ENCODE measurements around the gene ZNF593OS. TPM values are rescaled to one million over a fixed set of nuclear protein-coding genes. Genes with fewer than 3 reads are reported as not detected.

ZNF593OS gene
- total RNA-seq, 2 experiments from 2014 or later: not detected

- peaks cover 17% of the 10 kb centered on the region for H3K4me1 ChIP-seq (ENCODE audit: insufficient read depth, low read length)
- peak overlapping the region; percentile 86 for H3K27ac Mint-ChIP-seq
- no peaks in the 10 kb centered on the region for H3K9me3 Mint-ChIP-seq
- no peak overlapping the region for H3K27ac ChIP-seq (ENCODE audit: low read depth in 1 of 2, low read length in 2 of 2)
- no peaks in the 10 kb centered on the region for H3K27me3 ChIP-seq (ENCODE audit: control insufficient read depth in 1 of 2, insufficient read depth in 2 of 2, low read length in 2 of 2)
- intact Hi-C loops (cut with DNase I, micrococcal nuclease): loop anchor here in 1 of 2 experiments (1.0 kb wide), 1 partner anchor 13 kb away; no protein-coding TSS in a partner anchor
- no peak for DNase-seq
- TF ChIP-seq, protein P1, sequence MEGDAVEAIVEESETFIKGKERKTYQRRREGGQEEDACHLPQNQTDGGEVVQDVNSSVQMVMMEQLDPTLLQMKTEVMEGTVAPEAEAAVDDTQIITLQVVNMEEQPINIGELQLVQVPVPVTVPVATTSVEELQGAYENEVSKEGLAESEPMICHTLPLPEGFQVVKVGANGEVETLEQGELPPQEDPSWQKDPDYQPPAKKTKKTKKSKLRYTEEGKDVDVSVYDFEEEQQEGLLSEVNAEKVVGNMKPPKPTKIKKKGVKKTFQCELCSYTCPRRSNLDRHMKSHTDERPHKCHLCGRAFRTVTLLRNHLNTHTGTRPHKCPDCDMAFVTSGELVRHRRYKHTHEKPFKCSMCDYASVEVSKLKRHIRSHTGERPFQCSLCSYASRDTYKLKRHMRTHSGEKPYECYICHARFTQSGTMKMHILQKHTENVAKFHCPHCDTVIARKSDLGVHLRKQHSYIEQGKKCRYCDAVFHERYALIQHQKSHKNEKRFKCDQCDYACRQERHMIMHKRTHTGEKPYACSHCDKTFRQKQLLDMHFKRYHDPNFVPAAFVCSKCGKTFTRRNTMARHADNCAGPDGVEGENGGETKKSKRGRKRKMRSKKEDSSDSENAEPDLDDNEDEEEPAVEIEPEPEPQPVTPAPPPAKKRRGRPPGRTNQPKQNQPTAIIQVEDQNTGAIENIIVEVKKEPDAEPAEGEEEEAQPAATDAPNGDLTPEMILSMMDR (IDR thresholded peaks at IDR 0.05): no peak
- H3K36me3 ChIP-seq (ENCODE audit: insufficient read depth, low read length): peaks cover 8% of the 10 kb centered on the region
- peaks cover 43% of the 10 kb centered on the region for H3K36me3 Mint-ChIP-seq (ENCODE audit: low read depth)
- POLR2A ChIA-PET: interaction anchor here (0.7 to 3.2 kb wide), 8 partner anchors 13 to 306 kb away, joined by 3 to 67 read pairs (median 14); partner anchors contain the start of genes DHDDS, PDIK1L and ZNF593
- H3K4me3 ChIP-seq (ENCODE audit: low read length): no peak overlapping the region
- no peak for ATAC-seq (ENCODE audit: poor library complexity)
- H3K4me1 Mint-ChIP-seq (ENCODE audit: low read depth): peaks cover 52% of the 10 kb centered on the region
- CTCF ChIA-PET: interaction anchor here (1.3 to 7.7 kb wide), 3 partner anchors 20 to 230 kb away, joined by 4 to 41 read pairs (median 5); partner anchors contain the start of gene CEP85
- no peaks in the 10 kb centered on the region for H3K9me3 ChIP-seq (ENCODE audit: control insufficient read depth in 1 of 2, insufficient read depth in 1 of 2, low read length in 2 of 2)
- H3K27me3 Mint-ChIP-seq: no peaks in the 10 kb centered on the region
- no peak overlapping the region for H3K4me3 Mint-ChIP-seq
Observed at GRCh38 chr1:26125382-26125781, 46.2 kb downstream of the ZNF593OS start.

- ATAC-seq (ENCODE audit: poor library complexity) (no peak), DNase-seq (no peak)
- Mint-ChIP-seq H3K4me3 (peak overlapping the region; percentile 45), H3K27ac (peak overlapping the region; percentile 86), H3K4me1 (ENCODE audit: low read depth) (peaks cover 59% of the 10 kb centered on the region), H3K36me3 (ENCODE audit: low read depth) (peaks cover 50% of the 10 kb centered on the region), H3K27me3 (no peaks in the 10 kb centered on the region), H3K9me3 (no peaks in the 10 kb centered on the region)
- ChIA-PET CTCF (interaction anchor here (0.6 to 7.7 kb wide), 8 partner anchors 15 to 1317 kb away, joined by 3 to 41 read pairs (median 5); partner anchors contain the start of genes CEP85 and ZNF593), POLR2A (interaction anchor here (0.8 to 4.0 kb wide), 4 partner anchors 11 to 193 kb away, joined by 3 to 67 read pairs (median 16); partner anchors contain the start of genes CD52 and PDIK1L)
- Histone ChIP-seq H3K9me3 (ENCODE audit: control insufficient read depth in 1 of 2, insufficient read depth in 1 of 2, low read length in 2 of 2) (no peaks in the 10 kb centered on the region), H3K4me3 (ENCODE audit: low read length) (no peak overlapping the region), H3K4me1 (ENCODE audit: insufficient read depth, low read length) (peaks cover 17% of the 10 kb centered on the region), H3K27ac (ENCODE audit: low read depth in 1 of 2, low read length in 2 of 2) (no peak overlapping the region), H3K27me3 (ENCODE audit: control insufficient read depth in 1 of 2, insufficient read depth in 2 of 2, low read length in 2 of 2) (no peaks in the 10 kb centered on the region), H3K36me3 (ENCODE audit: insufficient read depth, low read length) (peaks cover 8% of the 10 kb centered on the region)
- intact Hi-C loops (cut with DNase I, micrococcal nuclease): loop anchor here in 1 of 2 experiments (1.0 kb wide), 1 partner anchor 12 kb away; no protein-coding TSS in a partner anchor
- TF ChIP-seq, protein P1 (IDR thresholded peaks at IDR 0.05): no peak
Observed at GRCh38 chr1:26124418-26125331, 47.0 kb downstream of the ZNF593OS start.
